Calu3 (cell line): ENCODE measurements around the gene RCC1. TPM values are rescaled to one million over a fixed set of nuclear protein-coding genes. Genes with fewer than 3 reads are reported as not detected.
"Not testable (repeated sequence)": the region's sequence is repeated elsewhere in the genome, so short reads cannot be mapped to it uniquely, and the experiment has no call there.

Experiments
- BruUV-seq: library from RNA; stranded (reverse); fragments of 400-500 nt; replicated peaks from 2 replicates; lab custom pipeline; 2021; lab: Mats Ljungman, UMichigan
- CTCF ChIA-PET: fragments of 300-600 bp; sonication (Branson Sonifier 250); formaldehyde crosslinking; loops from one replicate; lab custom pipeline; 2022; ENCODE audit warnings: antibody characterized with exemption; lab: Charles Lee
- DNase-seq: peaks from one replicate; pipeline ENCODE4 v3.0.0; 2022
- H3K27ac Mint-ChIP-seq: one replicate; pipeline ENCODE4 v1.8.0; 2022; ENCODE audit warnings: mixed read lengths; ENCODE audit not compliant: unreplicated experiment
- H3K27me3 Mint-ChIP-seq: one replicate; pipeline ENCODE4 v1.8.0; 2022; ENCODE audit warnings: mixed read lengths; ENCODE audit not compliant: unreplicated experiment
- H3K36me3 Mint-ChIP-seq: one replicate; pipeline ENCODE4 v1.8.0; 2022; ENCODE audit warnings: mild to moderate bottlenecking, moderate library complexity, mixed read lengths; ENCODE audit not compliant: insufficient read depth, unreplicated experiment
- H3K4me1 Mint-ChIP-seq: one replicate; pipeline ENCODE4 v1.8.0; 2022; ENCODE audit warnings: mild to moderate bottlenecking, low read depth, mixed read lengths; ENCODE audit not compliant: unreplicated experiment
- H3K4me3 Mint-ChIP-seq: one replicate; pipeline ENCODE4 v1.8.0; 2022; ENCODE audit warnings: mild to moderate bottlenecking, low read depth, moderate library complexity, mixed read lengths; ENCODE audit not compliant: unreplicated experiment
- H3K9me3 Mint-ChIP-seq: one replicate; pipeline ENCODE4 v1.8.0; 2022; ENCODE audit warnings: low read depth, mixed read lengths; ENCODE audit not compliant: unreplicated experiment
- CTCF ChIP-seq: fragments of 200-600 bp; IDR thresholded peaks from one replicate; pipeline ENCODE4 v1.8.0; 2022; ENCODE audit warnings: antibody characterized with exemption; ENCODE audit not compliant: unreplicated experiment
- intact Hi-C: fragments of 100-400 bp; cut with micrococcal nuclease; formaldehyde crosslinking; loops from one replicate; pipeline ENCODE4 v1.10.0; 2022; ENCODE audit not compliant: unreplicated experiment
- total RNA-seq: library from RNA; stranded (reverse); gene quantifications from 2 replicates; pipeline ENCODE4 v1.2.3, GENCODE V29; 2022

RCC1 gene
- total RNA-seq, 1 experiment from 2014 or later, result 95.9 TPM

DNA sequence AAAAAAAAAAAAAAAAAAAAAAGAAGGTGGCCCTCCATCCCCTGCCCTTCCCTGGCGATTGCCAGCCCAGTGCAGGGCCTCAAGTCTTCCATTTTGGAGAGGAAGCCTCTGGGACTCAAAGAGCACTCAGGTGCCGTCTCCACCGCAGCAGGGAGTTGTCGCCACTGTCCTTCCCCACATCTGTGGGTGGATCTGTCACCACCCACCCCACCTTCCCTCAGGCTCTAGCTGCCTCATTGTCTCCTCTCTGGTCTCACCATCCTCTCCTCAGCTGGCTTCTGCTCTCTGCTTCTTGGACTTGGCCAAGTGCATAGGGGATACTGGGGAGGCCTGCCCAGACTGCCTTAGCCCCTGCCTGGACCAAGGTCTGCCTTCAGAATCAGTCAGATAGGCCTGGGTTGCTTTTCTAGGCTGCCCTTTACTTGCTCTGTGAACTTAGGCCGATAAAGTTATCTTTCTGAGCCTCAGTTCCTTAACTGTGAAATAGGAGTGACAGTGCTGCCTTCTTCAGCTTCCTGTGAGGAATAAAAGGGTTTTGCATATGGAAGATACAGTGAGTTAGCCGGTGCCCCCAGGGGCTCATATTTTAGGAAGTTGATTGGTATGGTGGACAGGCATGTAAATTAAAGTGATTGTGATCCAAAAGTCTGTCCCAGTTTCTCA lies 15.8 kb downstream of the RCC1 start:
- H3K9me3 Mint-ChIP-seq, result no peaks in the 10 kb centered on the region
- H3K36me3 Mint-ChIP-seq, result peaks cover 81% of the 10 kb centered on the region
- peak overlapping the region; percentile 21 for H3K27ac Mint-ChIP-seq
- no peak overlapping the region for H3K4me3 Mint-ChIP-seq
- CTCF ChIA-PET, result interaction anchor here (0.7 kb wide), 1 partner anchor 25 kb away, joined by 3 read pairs; no protein-coding TSS in a partner anchor
- intact Hi-C loops, result no loop called here
- BruUV-seq, result no TSS peak
- H3K4me1 Mint-ChIP-seq, result peaks cover 77% of the 10 kb centered on the region
- H3K27me3 Mint-ChIP-seq, result no peaks in the 10 kb centered on the region
- TF ChIP-seq CTCF, result no peak
- DNase-seq, result no peak

DNA sequence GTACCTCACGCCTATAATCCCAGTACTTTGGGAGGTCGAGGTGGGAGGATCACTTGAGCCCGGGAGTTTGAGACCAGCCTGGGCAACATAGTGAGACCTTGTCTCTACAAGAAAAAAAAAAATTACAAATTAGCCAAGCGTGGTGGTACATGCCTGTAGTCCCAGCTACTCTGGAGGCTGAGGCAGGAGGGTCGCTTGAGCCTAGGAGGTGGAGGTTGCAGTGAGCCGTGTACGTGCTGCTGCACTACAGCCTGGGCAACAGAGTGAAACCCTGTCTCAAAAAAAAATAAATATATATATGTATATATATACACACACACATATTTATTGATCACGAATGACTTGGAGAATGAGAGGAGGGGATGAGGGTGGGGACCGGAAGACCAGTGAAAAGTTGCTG lies 16.7 kb downstream of the RCC1 start:
- not testable (repeated sequence) for BruUV-seq

GRCh38 chr1:28525002-28525642 lies 19.3 kb downstream of the RCC1 start:
- peaks cover 67% of the 10 kb centered on the region for H3K36me3 Mint-ChIP-seq
- BruUV-seq, result not testable (repeated sequence)

More for the DNA sequence above, 16.7 kb downstream of the RCC1 start:
- intact Hi-C loops, H3K4me3 Mint-ChIP-seq, DNase-seq, H3K27ac Mint-ChIP-seq, H3K9me3 Mint-ChIP-seq, H3K27me3 Mint-ChIP-seq: not testable (repeated sequence)
- CTCF ChIA-PET, result interaction anchor here (0.7 kb wide), 1 partner anchor 26 kb away, joined by 3 read pairs; no protein-coding TSS in a partner anchor
- H3K4me1 Mint-ChIP-seq, result peaks cover 71% of the 10 kb centered on the region
- H3K36me3 Mint-ChIP-seq, result peaks cover 79% of the 10 kb centered on the region

GRCh38 chr1:28526886-28527285 lies 21.0 kb downstream of the RCC1 start:
- no TSS peak for BruUV-seq
- CTCF ChIA-PET, result interaction anchor here (0.7 kb wide), 1 partner anchor 116 kb away, joined by 5 read pairs; no protein-coding TSS in a partner anchor
- peak overlapping the region; percentile 54 for H3K4me3 Mint-ChIP-seq
- H3K27me3 Mint-ChIP-seq, result no peaks in the 10 kb centered on the region
- intact Hi-C loops, result no loop called here
- DNase-seq, result peak; percentile 86
- H3K27ac Mint-ChIP-seq, result peak overlapping the region; percentile 77
- peaks cover 42% of the 10 kb centered on the region for H3K4me1 Mint-ChIP-seq
- TF ChIP-seq CTCF, result no peak
- H3K9me3 Mint-ChIP-seq, result no peaks in the 10 kb centered on the region
- peaks cover 66% of the 10 kb centered on the region for H3K36me3 Mint-ChIP-seq

More at GRCh38 chr1:28525002-28525642, 19.3 kb downstream of the RCC1 start:
- CTCF ChIA-PET, result interaction anchor here (0.6 kb wide), 1 partner anchor 8 kb away, joined by 3 read pairs; no protein-coding TSS in a partner anchor
- H3K27me3 Mint-ChIP-seq, intact Hi-C loops, DNase-seq, H3K9me3 Mint-ChIP-seq: not testable (repeated sequence)
- Mint-ChIP-seq H3K27ac (peak overlapping the region; percentile 77), H3K4me3 (peak overlapping the region; percentile 54), H3K4me1 (peaks cover 52% of the 10 kb centered on the region)

DNA sequence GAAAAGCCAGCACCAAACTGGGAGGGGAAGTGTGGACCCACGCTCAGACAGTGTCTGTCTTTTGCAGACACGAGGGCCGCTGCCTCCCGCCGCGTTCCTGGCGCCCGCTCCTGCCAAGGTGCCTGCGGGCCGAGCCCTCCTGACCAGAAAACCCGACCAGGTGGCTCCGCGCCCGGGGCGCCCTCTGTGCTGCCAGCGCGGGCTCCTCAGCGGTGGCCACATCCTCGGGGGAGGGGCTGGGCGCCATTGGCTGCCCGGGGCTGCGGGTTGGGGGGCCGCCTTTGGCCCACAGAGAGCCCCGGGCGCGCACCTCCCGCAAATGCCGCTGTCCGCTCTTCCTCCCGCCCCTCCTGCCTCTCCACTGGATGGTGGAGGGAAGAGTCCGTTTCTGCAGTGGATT lies 24.6 kb downstream of the RCC1 start:
- Mint-ChIP-seq H3K36me3 (peaks cover 61% of the 10 kb centered on the region), H3K4me1 (peaks cover 10% of the 10 kb centered on the region), H3K9me3 (no peaks in the 10 kb centered on the region), H3K4me3 (no peak overlapping the region), H3K27ac (no peak overlapping the region), H3K27me3 (no peaks in the 10 kb centered on the region)
- BruUV-seq, result no TSS peak
- CTCF ChIA-PET, result no interaction called here
- no peak for DNase-seq
- intact Hi-C loops, result no loop called here
- TF ChIP-seq CTCF, result no peak
